GM06990 (cell line): ENCODE data around the gene SRSF7.

Experiments
- DNase-seq: peaks from one replicate; pipeline ENCODE4 v3.0.0-alpha.2; 2011; ENCODE audit not compliant: insufficient read length; ENCODE audit errors: extremely low read depth
- H3K27me3 ChIP-seq: replicated peaks from 2 replicates; pipeline ENCODE4 v1.6.0; 2011; ENCODE audit warnings: low read length; ENCODE audit not compliant: control insufficient read depth, insufficient read depth
- H3K36me3 ChIP-seq: 2 replicates; pipeline ENCODE4 v1.5.1; 2011; ENCODE audit warnings: low read length; ENCODE audit not compliant: control insufficient read depth, insufficient read depth
- H3K4me3 ChIP-seq: replicated peaks from 2 replicates; pipeline ENCODE4 v1.5.1; 2011; ENCODE audit warnings: low read depth, mild to moderate bottlenecking, control low read depth, low read length
- CTCF ChIP-seq: IDR thresholded peaks from 2 replicates; pipeline ENCODE4 v1.5.1; 2011; ENCODE audit warnings: low read length, control low read depth, mild to moderate bottlenecking, inconsistent platforms; ENCODE audit not compliant: insufficient read depth, poor library complexity, severe bottlenecking

The SRSF7 gene

GRCh38 chr2:38731684-38732221 is 19.4 kb downstream of the SRSF7 start:
- no peaks in the 10 kb centered on the region for H3K27me3 ChIP-seq
- no peak for TF ChIP-seq CTCF
- no peaks in the 10 kb centered on the region; the same call in none of the 2 replicates for H3K36me3 ChIP-seq
- no peak for DNase-seq
- H3K4me3 ChIP-seq, result no peak overlapping the region

- no peak for DNase-seq
- Histone ChIP-seq H3K36me3 (no peaks in the 10 kb centered on the region; the same call in none of the 2 replicates), H3K27me3 (no peaks in the 10 kb centered on the region), H3K4me3 (no peak overlapping the region)
- no peak for TF ChIP-seq CTCF
These were observed 20.1 kb downstream of the SRSF7 start for GRCh38 chr2:38731090-38731489.

GRCh38 chr2:38728694-38729093 is 22.5 kb downstream of the SRSF7 start:
- TF ChIP-seq CTCF, result no peak
- H3K27me3 ChIP-seq, result no peaks in the 10 kb centered on the region
- H3K4me3 ChIP-seq, result no peak overlapping the region
- no peak for DNase-seq
- H3K36me3 ChIP-seq, result no peaks in the 10 kb centered on the region; the same call in 1 of the 2 replicates

GRCh38 chr2:38727661-38728060 is 23.5 kb downstream of the SRSF7 start:
- Histone ChIP-seq H3K36me3 (no peaks in the 10 kb centered on the region; the same call in 1 of the 2 replicates), H3K27me3 (no peaks in the 10 kb centered on the region), H3K4me3 (no peak overlapping the region)
- no peak for DNase-seq
- no peak for TF ChIP-seq CTCF

GRCh38 chr2:38723173-38723572 is 28.0 kb downstream of the SRSF7 start:
- no peaks in the 10 kb centered on the region for H3K36me3 ChIP-seq
- DNase-seq, result peak; percentile 37
- no peak for TF ChIP-seq CTCF

More at GRCh38 chr2:38723173-38723572, 28.0 kb downstream of the SRSF7 start:
- H3K27me3 ChIP-seq, result no peaks in the 10 kb centered on the region
- H3K4me3 ChIP-seq, result peak overlapping the region; percentile 23; the same call in 1 of the 2 replicates
